PFSK-1 (cell line): ENCODE results near the gene POU6F2.

Source experiments
- FOXP2 ChIP-seq: optimal IDR thresholded peaks from 2 replicates; pipeline ENCODE3; 2011; ENCODE audit warnings: borderline replicate concordance, control low read depth, inconsistent platforms; ENCODE audit not compliant: insufficient read depth; ENCODE audit errors: extremely low read length, extremely low read depth
- POLR2AphosphoS5 ChIP-seq: IDR thresholded peaks from 2 replicates; pipeline ENCODE4 v1.6.1; 2012; ENCODE audit warnings: low read depth, mild to moderate bottlenecking, control low read depth, low read length, moderate library complexity
- SIN3A ChIP-seq: IDR thresholded peaks from 2 replicates; pipeline ENCODE4 v1.6.1; 2012; ENCODE audit warnings: mild to moderate bottlenecking, low read length, moderate library complexity, borderline replicate concordance; ENCODE audit not compliant: insufficient read depth
- TAF1 ChIP-seq: IDR thresholded peaks from 2 replicates; pipeline ENCODE4 v1.6.1; 2012; ENCODE audit warnings: low read length, control low read depth, borderline replicate concordance; ENCODE audit not compliant: insufficient read depth
- TF ChIP-seq, protein P1 (sequence below), 2 experiments: IDR thresholded peaks; 2 replicates each; pipeline versions ENCODE4 v1.6.1 to v1.8.0; 2011 to 2012; ENCODE audit warnings: low read depth in 2 of 2, low read length in 2 of 2, control low read depth in 1 of 2, inconsistent platforms in 1 of 2, mild to moderate bottlenecking in 1 of 2, moderate library complexity in 1 of 2; ENCODE audit not compliant: insufficient read depth in 1 of 2

Gene POU6F2

DNA sequence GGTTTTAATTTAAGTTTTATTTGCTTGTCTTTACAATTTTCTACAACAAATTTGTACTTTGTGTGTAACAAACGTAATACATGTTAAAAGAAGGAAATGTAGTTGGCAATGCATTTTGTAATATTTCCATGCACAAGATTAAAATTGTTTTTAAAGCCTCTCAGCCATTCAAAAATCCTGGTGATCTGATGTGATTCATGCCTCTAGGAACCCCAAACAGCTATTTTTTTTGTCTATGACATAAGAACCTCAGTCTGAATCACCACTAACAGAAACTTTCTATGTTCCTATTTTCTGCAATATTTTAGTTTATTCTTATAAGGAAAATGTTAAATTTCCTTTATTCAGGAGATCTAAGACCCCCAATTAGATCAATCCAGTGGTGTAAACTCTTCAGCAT lies 405.4 kb downstream of the POU6F2 start:
- TF ChIP-seq FOXP2 (no peak), POLR2AphosphoS5 (no peak), TAF1 (no peak), SIN3A (no peak)
- TF ChIP-seq, protein P1, sequence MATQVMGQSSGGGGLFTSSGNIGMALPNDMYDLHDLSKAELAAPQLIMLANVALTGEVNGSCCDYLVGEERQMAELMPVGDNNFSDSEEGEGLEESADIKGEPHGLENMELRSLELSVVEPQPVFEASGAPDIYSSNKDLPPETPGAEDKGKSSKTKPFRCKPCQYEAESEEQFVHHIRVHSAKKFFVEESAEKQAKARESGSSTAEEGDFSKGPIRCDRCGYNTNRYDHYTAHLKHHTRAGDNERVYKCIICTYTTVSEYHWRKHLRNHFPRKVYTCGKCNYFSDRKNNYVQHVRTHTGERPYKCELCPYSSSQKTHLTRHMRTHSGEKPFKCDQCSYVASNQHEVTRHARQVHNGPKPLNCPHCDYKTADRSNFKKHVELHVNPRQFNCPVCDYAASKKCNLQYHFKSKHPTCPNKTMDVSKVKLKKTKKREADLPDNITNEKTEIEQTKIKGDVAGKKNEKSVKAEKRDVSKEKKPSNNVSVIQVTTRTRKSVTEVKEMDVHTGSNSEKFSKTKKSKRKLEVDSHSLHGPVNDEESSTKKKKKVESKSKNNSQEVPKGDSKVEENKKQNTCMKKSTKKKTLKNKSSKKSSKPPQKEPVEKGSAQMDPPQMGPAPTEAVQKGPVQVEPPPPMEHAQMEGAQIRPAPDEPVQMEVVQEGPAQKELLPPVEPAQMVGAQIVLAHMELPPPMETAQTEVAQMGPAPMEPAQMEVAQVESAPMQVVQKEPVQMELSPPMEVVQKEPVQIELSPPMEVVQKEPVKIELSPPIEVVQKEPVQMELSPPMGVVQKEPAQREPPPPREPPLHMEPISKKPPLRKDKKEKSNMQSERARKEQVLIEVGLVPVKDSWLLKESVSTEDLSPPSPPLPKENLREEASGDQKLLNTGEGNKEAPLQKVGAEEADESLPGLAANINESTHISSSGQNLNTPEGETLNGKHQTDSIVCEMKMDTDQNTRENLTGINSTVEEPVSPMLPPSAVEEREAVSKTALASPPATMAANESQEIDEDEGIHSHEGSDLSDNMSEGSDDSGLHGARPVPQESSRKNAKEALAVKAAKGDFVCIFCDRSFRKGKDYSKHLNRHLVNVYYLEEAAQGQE (IDR thresholded peaks at IDR 0.05; ENCODE audit: insufficient read depth in 1 of 2, low read depth in 2 of 2, low read length in 2 of 2) = no peak

DNA sequence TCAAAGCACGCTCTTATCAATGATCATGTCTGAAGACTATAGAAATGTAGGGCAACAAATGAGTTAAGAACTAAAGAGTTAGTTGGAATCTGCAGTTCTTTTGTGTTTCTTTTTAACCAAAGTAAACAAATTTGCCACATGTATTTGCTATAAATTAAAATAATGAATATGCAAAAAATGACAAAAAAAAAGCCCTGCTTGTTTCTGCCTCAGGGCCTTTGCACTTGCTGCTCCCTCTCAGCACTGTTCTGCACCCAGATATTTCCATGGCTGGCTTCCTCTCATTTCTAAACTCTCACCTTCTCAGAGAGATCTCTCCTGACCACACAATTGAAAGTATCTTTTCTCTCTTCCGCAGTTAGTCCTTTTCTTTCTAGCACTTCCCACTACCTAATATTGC lies 406.7 kb downstream of the POU6F2 start:
- no peak for TF ChIP-seq SIN3A
- TF ChIP-seq TAF1 = no peak
- TF ChIP-seq, protein P1 (IDR thresholded peaks at IDR 0.05; ENCODE audit: insufficient read depth in 1 of 2, low read depth in 2 of 2, low read length in 2 of 2) = no peak
- no peak for TF ChIP-seq FOXP2
- TF ChIP-seq POLR2AphosphoS5 = no peak

DNA sequence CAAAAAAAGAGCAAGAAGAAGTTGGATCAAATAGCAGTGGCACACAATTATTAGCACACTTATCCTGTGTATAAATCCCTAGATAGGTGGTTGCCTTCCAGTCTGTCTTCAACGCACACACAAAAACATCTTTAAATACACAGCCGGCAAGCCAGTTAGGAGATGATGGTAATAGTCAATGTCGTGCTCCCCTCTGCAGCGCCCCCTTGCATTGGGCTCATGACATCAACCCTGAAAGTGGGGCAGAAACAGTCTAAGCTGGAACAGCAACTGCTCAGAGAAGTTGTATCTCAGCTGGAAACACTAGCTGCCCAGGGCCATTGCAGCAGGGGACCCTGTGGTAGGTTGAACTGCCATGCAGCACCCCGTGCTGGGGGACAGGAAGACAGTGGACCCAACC lies 409.0 kb downstream of the POU6F2 start:
- TF ChIP-seq, protein P1 (IDR thresholded peaks at IDR 0.05; ENCODE audit: insufficient read depth in 1 of 2, low read depth in 2 of 2, low read length in 2 of 2) = no peak
- no peak for TF ChIP-seq FOXP2

DNA sequence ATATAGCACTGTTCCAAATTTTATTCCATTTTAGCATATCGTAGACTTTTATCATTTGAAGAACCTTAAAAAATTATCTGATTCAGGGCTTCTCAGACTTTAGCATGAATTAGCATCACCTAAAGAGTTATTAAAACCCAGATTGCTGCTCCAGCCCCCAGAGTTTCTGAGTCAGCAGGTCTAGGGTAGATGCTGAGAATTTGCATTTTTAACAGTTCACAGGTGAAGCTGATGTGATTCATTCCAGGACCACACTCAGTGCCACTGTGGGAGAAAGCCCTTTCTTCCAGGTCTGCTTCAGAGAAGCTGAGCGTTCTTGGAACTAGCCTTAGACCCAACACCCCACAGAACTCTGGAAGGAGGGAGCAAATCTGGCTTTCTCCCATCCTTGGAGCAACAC lies 414.4 kb downstream of the POU6F2 start:
- TF ChIP-seq SIN3A (no peak), POLR2AphosphoS5 (no peak), TAF1 (no peak), FOXP2 (no peak)
- TF ChIP-seq, protein P1 (IDR thresholded peaks at IDR 0.05; ENCODE audit: insufficient read depth in 1 of 2, low read depth in 2 of 2, low read length in 2 of 2) = no peak

DNA sequence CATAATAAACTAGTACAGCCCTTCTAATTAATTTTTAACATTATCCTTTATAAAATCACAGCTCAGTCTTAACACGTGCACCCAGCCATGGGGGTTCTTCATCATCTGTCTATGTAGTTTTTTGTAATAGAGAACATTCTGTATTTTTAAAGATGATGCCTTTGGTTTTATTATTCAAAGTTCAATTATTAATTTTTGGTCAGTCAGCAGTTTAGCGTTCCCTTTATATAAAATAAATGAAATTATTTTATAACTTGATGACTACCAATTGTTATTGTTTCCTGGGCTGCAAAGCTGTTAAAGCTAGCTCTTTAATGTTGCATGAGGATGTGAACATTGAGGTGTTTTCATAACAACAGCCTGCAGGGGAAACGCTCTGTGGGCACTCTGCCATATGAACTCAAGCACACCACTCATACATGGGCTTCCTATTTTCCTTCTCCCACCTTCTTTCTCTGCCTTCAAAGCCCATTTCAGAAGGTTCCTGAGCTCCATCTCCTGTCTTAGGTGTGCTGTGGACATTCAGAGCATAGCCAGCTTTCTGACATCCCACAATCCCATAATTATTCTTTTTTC lies 416.5 kb downstream of the POU6F2 start:
- TF ChIP-seq SIN3A = no peak
- TF ChIP-seq, protein P1 (IDR thresholded peaks at IDR 0.05; ENCODE audit: insufficient read depth in 1 of 2, low read depth in 2 of 2, low read length in 2 of 2) = no peak
